NB4 (cell line): ENCODE results near the gene FBXO47.

Source experiments
- CTCF ChIP-seq: IDR thresholded peaks from one replicate; pipeline ENCODE4 v1.5.1; 2012; ENCODE audit warnings: low read depth, low read length
- MAX ChIP-seq: IDR thresholded peaks from 2 replicates; pipeline ENCODE4 v1.6.1; 2011; ENCODE audit warnings: low read depth, low read length
- MYC ChIP-seq: IDR thresholded peaks from 2 replicates; pipeline ENCODE4 v1.6.1; 2011; ENCODE audit warnings: low read depth, low read length
- POLR2A ChIP-seq: IDR thresholded peaks from 2 replicates; pipeline ENCODE4 v1.6.1; 2011; ENCODE audit warnings: mild to moderate bottlenecking; ENCODE audit not compliant: insufficient read length; ENCODE audit errors: extremely low read depth

GRCh38 chr17:38903404-38903803 lies 63.8 kb downstream of the FBXO47 start:
- TF ChIP-seq CTCF = no peak
- no peak for TF ChIP-seq POLR2A
- TF ChIP-seq MYC = no peak
- TF ChIP-seq MAX = no peak
